ACHN (cell line): Measurements from ENCODE around the gene GMDS.
"Not testable (repeated sequence)": the region's sequence is repeated elsewhere in the genome, so short reads cannot be mapped to it uniquely, and the experiment has no call there.

ENCODE experiments used
- DNase-seq: peaks from one replicate; pipeline ENCODE4 v3.0.0-alpha.2; 2015
- in situ Hi-C: cut with HindIII; loops from 2 replicates; pipeline ENCODE4 v1.10.0; 2017; ENCODE audit warnings: low sequenced_read_pairs, low pct_ligation_motif_present, low pct_unique_long_range_greater_than_20kb

GMDS gene

DNA sequence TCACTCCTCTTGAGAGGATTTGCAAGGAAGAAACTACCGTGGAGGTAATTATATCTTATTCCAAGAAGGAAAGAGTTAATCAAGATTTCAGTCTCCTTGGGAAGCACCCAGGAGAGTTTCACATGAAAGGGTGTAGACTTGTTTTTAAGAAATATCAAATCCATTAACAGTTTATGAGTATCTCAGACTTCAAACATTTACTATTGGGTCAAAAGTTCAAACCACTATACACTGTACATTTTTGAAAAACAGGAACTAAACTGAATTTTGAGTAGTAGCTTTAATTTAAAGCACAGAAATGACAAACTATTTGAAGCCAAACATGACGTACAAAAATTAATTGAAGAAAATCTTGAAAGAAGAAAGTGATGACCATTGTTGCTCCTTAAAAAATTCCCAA lies 471.7 kb downstream of the GMDS start:
- no peak for DNase-seq
- in situ Hi-C loops = no loop called here

DNA sequence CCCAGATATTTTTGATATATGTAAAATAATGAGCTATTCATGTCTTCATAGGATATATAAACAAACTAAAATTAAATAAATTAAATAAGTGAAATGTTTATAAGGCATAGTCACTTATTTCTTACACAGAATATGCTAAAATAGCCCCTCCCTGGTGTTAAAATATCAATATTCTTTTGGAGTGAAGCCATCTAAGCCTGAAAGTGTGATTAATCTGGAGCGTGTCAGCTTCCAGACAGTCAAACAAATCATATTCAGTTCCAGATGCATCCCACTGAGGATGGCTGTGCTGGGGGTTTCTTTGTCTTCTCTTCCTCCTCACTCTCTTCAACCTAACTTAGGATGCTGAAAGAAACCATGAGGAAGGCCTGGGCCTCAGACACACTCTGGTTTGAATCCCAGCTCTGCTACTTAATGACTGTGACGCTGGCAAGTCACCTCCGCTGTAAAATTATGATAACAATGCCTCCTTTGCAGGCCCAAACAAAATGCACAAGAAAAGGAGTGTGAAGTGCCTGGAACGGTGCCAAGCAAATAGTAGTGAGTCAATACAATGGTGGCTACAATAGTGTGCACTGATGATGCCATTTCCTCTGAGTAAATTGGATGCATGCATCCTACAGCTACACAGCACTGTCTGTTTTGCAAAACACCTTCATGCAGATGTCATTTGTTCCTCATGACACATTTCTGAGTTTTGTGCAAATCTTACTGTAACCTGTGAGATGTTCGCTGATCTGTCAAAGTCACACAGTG lies 474.3 kb downstream of the GMDS start:
- no peak for DNase-seq
- in situ Hi-C loops = no loop called here

DNA sequence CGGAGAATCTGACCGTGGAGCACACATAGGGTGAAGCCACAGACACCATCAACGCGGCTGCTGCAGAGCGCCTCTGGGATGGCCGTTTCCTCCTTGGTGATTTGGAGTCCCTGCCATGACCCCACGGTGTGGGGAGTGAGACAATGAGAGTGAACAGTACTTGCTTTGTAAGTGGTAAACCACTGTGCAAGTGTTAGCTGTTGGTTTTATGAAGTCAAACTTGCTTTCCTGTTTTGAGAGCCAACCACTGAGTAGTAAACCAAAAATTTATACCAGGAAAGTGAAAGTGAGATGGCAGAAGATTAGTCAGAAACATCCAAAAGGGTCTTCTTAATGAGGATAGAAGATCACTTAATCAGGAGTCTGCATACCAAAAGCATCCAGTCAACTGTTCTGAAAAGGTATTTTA lies 475.0 kb downstream of the GMDS start:
- DNase-seq = no peak
- in situ Hi-C loops = no loop called here

DNA sequence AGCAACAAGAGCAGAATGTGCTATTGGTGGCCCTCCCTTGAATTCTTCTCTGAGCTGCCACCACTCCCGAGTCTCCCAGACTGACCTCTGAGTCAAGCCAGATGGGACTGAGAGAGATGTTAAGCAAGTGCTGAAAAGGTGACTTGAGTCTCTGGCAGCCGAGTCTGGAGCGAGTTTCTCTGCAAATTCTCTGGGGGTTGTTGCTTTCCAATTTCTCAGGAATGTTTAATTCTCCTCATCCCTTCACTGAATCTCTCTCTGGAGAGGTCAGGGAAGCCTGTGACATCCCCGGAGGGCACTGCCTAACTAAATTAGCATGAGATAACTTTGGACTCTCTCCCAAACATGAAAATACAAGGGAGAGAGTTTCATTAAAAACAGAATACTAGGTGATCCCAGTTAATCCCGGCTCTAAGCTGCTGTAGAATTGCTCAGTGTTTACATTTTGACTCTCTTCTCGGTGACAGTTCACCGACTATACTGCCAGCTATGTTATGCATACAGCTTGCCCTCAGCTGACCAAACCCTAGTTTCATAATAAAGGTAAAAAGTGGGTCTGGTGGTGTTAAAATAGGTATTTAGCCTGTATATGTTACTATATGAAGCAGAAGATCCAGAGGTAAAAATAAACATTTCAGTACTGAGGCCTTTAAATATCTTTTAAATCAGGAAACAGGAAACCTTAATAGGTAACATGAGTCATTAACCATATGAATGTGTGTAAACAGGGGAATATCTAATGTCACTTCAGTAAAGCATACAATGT lies 477.7 kb downstream of the GMDS start:
- no peak for DNase-seq
- in situ Hi-C loops = no loop called here

DNA sequence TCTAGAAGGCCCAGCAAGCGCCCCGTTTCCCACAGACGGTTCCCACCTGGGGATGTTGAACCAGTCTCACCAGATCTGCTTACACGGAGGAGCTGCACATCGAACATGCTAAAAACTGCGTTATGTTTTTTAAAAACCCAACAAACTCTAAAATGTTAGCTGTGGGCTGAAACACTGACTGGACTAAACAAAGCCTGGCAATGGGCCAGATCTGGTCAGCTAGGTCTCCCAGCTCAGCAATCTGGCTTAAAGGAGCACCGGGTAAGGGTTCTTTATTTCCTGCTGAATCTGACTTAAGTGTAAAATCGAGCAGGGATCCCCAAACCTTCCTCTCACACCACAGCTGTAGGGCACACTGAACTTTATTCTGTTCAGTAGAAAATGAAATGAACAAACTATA lies 478.8 kb downstream of the GMDS start:
- no peak for DNase-seq
- in situ Hi-C loops = no loop called here

- in situ Hi-C loops = no loop called here
- no peak for DNase-seq
Observed at GRCh38 chr6:1765160-1765903, 480.1 kb downstream of the GMDS start.

DNA sequence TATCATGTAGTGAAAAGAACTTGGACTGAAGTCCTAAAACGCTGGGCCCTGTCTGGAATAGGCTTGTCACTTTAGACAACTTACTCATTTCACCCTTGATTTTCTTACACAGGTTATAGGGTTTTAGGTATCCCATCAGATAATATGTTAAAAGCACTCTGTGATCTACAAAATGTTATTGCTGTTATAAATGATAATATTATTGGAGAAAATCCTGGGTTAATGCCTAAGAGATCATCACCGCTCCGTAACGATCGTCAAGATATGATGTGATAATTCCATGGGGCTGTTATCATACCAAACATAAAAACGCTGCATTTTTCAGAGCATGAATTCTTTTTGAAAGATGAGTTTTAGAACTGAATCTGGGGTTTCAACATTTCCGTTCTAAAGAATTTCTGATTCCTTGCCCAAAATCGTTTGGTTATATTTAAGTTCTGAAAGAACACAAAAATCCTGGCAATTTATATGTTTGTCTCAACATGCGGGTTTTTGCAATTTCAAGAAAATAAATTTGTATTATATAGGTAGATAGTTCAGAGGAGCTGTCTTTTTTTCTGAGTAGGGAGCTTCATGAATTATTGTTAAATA lies 480.9 kb downstream of the GMDS start:
- DNase-seq = no peak
- in situ Hi-C loops = no loop called here

GRCh38 chr6:1763404-1763803 lies 482.0 kb downstream of the GMDS start:
- DNase-seq = no peak
- in situ Hi-C loops = no loop called here

- in situ Hi-C loops = no loop called here
- no peak for DNase-seq
Observed at GRCh38 chr6:1762203-1762602, 483.2 kb downstream of the GMDS start.

DNA sequence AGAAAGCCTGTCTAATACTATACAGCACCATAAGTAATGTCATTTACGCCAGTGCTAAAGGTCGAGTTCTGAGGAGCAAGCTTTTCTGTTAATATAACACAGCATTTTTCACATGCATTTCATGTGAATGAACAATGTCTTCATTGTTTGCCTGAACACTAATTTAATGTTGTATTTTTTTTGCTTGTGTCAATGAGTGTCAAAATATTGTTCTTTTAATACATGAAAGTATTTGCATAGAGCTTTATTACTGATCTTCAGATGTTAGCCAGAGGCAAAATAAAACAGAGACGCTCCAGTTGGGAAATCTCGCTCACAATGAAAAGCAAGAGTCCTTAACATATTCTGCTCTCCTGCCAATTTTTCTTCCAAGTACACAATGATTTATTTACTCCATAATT lies 483.9 kb downstream of the GMDS start:
- no peak for DNase-seq
- in situ Hi-C loops = no loop called here

- in situ Hi-C loops = no loop called here
- DNase-seq = no peak
Observed at GRCh38 chr6:1760876-1761275, 484.5 kb downstream of the GMDS start.

DNA sequence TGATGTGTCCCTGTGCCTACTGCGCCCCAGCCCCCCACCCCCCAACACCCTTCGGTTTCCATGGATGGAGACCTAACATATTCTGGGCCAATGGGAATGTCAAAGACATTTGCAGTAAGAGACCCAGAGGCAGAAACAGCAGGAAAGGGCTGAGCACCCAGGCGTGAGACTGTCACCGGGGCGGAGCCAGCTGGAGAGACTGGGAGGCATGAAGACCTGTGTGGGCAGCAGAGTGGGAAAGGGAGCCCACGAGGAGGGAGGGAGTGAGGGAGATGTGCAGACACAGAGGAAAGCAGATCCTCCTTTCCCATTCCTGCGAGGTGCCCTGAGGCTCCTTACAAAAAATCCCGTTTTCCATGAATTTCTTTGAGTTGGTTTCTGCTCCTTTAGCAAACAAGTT lies 485.5 kb downstream of the GMDS start:
- no peak for DNase-seq
- in situ Hi-C loops = no loop called here

- in situ Hi-C loops = no loop called here
Observed at GRCh38 chr6:1758076-1758679, 487.2 kb downstream of the GMDS start.

DNA sequence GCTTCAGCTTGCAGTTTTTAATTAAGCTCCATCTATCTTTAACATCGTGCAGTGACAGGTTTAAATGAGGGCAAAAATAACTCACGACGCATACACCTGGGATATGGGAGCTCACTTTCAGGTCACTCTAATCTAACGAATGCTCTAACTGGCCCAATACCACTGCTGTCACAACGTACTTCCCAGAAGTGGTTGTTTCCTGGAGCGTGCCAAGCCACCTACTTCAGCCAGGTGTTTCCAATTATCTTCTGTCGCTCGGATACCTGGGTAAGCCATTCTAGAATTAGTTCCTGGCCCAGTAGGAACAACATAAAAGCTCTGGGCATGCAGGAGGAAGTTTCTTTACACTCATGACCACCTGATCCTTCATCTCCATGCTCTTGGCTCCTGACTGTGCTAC lies 488.3 kb downstream of the GMDS start:
- DNase-seq = no peak
- in situ Hi-C loops = no loop called here

More at GRCh38 chr6:1758076-1758679, 487.2 kb downstream of the GMDS start:
- no peak for DNase-seq

- in situ Hi-C loops = no loop called here
- DNase-seq = no peak
Observed at GRCh38 chr6:1756472-1757129, 488.8 kb downstream of the GMDS start.

DNA sequence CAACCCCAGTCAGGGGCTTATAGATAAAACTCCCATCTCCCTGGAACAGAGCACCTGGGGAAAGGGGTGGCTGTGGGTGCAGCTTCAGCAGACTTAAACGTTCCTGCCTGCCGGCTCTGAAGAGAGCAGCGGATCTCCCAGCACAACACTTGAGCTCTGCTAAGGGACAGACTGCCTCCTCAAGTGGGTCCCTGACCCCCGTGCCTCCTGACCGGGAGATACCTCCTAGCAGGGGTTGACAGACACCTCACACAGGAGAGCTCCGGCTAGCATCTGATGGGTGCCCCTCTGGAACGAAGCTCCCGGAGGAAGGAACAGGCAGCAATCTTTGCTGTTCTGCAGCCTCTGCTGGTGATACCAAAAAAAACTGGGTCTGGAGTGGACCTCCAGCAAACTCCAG lies 494.3 kb downstream of the GMDS start:
- DNase-seq, in situ Hi-C loops: not testable (repeated sequence)

GRCh38 chr6:1749041-1749440 lies 496.4 kb downstream of the GMDS start:
- DNase-seq = no peak
- in situ Hi-C loops = no loop called here

GRCh38 chr6:1747531-1747930 lies 497.9 kb downstream of the GMDS start:
- DNase-seq = no peak
- in situ Hi-C loops = no loop called here
